NCI-H2029 treated with DMSO at 0.1 percent for 48 hours (cell line): ENCODE results near the gene NCAPG2.

ENCODE experiments used
- DNase-seq: peaks from one replicate; lab custom pipeline; 2025; lab: John Stamatoyannopoulos, UW

NCAPG2 gene

GRCh38 chr7:158595068-158595467 lies 109.5 kb downstream of the NCAPG2 start:
- DNase-seq: no peak

- no peak for DNase-seq
Observed at GRCh38 chr7:158592541-158592940, 112.1 kb downstream of the NCAPG2 start.

- no peak for DNase-seq
Observed at GRCh38 chr7:158591944-158592343, 112.7 kb downstream of the NCAPG2 start.

- DNase-seq: no peak
Observed at GRCh38 chr7:158590181-158590530, 114.4 kb downstream of the NCAPG2 start.

GRCh38 chr7:158589653-158590052 lies 115.0 kb downstream of the NCAPG2 start:
- no peak for DNase-seq

GRCh38 chr7:158588878-158589442 lies 115.6 kb downstream of the NCAPG2 start:
- DNase-seq: no peak

- DNase-seq: no peak
Observed at GRCh38 chr7:158588085-158588877, 116.3 kb downstream of the NCAPG2 start.

- DNase-seq: no peak
Observed at GRCh38 chr7:158587162-158588084, 117.2 kb downstream of the NCAPG2 start, which contains the start of gene PTPRN2. Gene PTPRN2, minus strand, starts transcription at chr7:158587823.

GRCh38 chr7:158586499-158587161 lies 118.0 kb downstream of the NCAPG2 start:
- DNase-seq: no peak

- DNase-seq: no peak
Observed at GRCh38 chr7:158585721-158586498, 118.7 kb downstream of the NCAPG2 start.

- no peak for DNase-seq
Observed at GRCh38 chr7:158584407-158584806, 120.2 kb downstream of the NCAPG2 start.

- no peak for DNase-seq
Observed at GRCh38 chr7:158583810-158584209, 120.8 kb downstream of the NCAPG2 start.

GRCh38 chr7:158583143-158583542 lies 121.5 kb downstream of the NCAPG2 start:
- DNase-seq: no peak

GRCh38 chr7:158582089-158582456 lies 122.5 kb downstream of the NCAPG2 start:
- peak; percentile 98 for DNase-seq

- peak; percentile 98 for DNase-seq
Observed at GRCh38 chr7:158581440-158582088, 123.0 kb downstream of the NCAPG2 start.
